DND-41 (cell line): ENCODE results near the gene EIPR1.

Experiments used
- CTCF ChIP-seq: IDR thresholded peaks from 2 replicates; pipeline ENCODE4 v1.5.1; 2012; ENCODE audit warnings: borderline replicate concordance, low read length, moderate library complexity, mild to moderate bottlenecking; ENCODE audit not compliant: poor library complexity, severe bottlenecking; ENCODE audit errors: extremely low read depth
- EZH2 ChIP-seq: IDR thresholded peaks from 3 replicates; pipeline ENCODE4 v1.6.1; 2012; ENCODE audit warnings: borderline replicate concordance, low read depth, mild to moderate bottlenecking, moderate library complexity, low read length, inconsistent platforms; ENCODE audit not compliant: severe bottlenecking

DNA sequence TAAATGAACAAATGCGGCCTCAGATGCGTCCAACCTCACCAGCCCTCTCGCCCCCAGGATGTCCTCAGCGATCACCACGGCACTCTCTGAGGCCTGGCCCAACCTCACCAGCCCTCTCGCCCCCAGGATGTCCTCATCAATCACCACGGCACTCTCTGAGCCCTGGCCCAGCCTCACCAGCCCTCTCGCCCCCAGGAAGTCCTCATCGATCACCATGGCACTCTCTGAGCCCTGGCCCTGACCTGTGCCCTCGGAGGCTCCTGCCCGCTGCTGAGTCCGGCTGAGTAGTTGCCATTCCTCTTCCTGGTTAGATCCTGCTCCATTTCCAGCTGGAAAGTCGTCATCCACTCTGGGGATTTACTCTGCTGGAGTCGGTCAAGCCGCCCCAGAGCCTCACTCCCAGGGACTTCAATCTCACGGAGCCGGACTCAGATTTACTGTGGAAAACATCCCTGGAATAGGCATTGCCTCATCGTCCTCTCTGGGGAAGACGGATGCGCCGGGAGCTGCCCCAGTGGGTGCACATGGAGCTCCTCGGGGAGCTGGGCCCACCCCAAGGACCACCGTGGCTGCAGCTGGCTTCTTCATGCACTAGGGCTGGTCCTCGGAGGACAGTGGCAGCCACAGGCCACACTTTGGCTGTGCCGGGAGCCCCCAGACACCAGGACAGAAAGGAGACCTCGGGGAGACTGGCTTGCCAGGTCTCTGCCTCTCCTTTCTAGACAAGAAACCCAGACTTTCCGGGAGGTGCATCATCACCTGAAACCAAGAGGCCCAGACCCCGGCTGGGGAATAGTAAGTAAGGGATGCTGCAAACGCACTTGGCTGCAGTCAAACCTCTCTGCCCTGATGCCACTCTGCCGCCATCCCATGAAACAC, 230.6 kb downstream of the EIPR1 start:
- TF ChIP-seq CTCF, result no peak
- no peak for TF ChIP-seq EZH2
